Right lung (tissue), 10 donors: ENCODE results near the gene SGSH. TPM values are rescaled to one million over a fixed set of nuclear protein-coding genes. Genes with fewer than 3 reads are reported as not detected.
"Not testable (repeated sequence)": the region's sequence is repeated elsewhere in the genome, so short reads cannot be mapped to it uniquely, and the experiment has no call there.

ENCODE experiments used
- DNase-seq, 2 donors: peaks; one replicate each; pipeline ENCODE4 v3.0.0-alpha.2; 2013
- long read RNA-seq, 8 donors: transcript quantifications; one replicate each; lab custom pipeline, GENCODE V29; 2026
- polyA plus RNA-seq, 5 donors: library from polyadenylated mRNA; unstranded; fragments of 120-200 nt; gene quantifications; one replicate each; pipeline versions ENCODE4 v1.2.1 to v1.2.3, GENCODE V29; 2013; ENCODE audit warnings: inconsistent platforms in 1 of 5, low replicate concordance in 1 of 5; ENCODE audit not compliant: insufficient read length in 5 of 5, insufficient read depth in 1 of 5

The SGSH gene
- 10 to 100 TPM; 34.8 to 43.7 (median 41.2) TPM for polyA plus RNA-seq
- long read RNA-seq, donor 1, full-length matches to known transcripts = 9 of 14 reads
- long read RNA-seq, donor 1, partial matches to known transcripts = 0 of 14 reads
- long read RNA-seq, donor 1, other reads (novel, unspliced or antisense) = 5 of 14 reads
- long read RNA-seq, donor 2, transcript SGSH-201 (8 exons, 2,784 nt) = major isoform, 5 of 5 reads
- long read RNA-seq, donor 2, partial matches to known transcripts = 0 of 5 reads
- long read RNA-seq, donor 2, other reads (novel, unspliced or antisense) = 0 of 5 reads
- long read RNA-seq, donor 3, full-length matches to known transcripts = 7 of 37 reads
- long read RNA-seq, donor 3, partial matches to known transcripts = 30 of 37 reads
- long read RNA-seq, donor 3, other reads (novel, unspliced or antisense) = 0 of 37 reads
- long read RNA-seq, donor 4, full-length matches to known transcripts = 8 of 32 reads
- long read RNA-seq, donor 4, partial matches to known transcripts = 24 of 32 reads
- long read RNA-seq, donor 4, other reads (novel, unspliced or antisense) = 0 of 32 reads
- long read RNA-seq, donor 5, full-length matches to known transcripts = 11 of 17 reads
- long read RNA-seq, donor 5, partial matches to known transcripts = 0 of 17 reads
- long read RNA-seq, donor 5, other reads (novel, unspliced or antisense) = 6 of 17 reads
- long read RNA-seq, donor 6, full-length matches to known transcripts = 14 of 14 reads
- long read RNA-seq, donor 6, partial matches to known transcripts = 0 of 14 reads
- long read RNA-seq, donor 6, other reads (novel, unspliced or antisense) = 0 of 14 reads
- long read RNA-seq, donor 7, full-length matches to known transcripts = 11 of 17 reads
- long read RNA-seq, donor 7, partial matches to known transcripts = 6 of 17 reads
- long read RNA-seq, donor 7, other reads (novel, unspliced or antisense) = 0 of 17 reads
- long read RNA-seq, donor 8, partial matches to known transcripts = 0 of 3 reads
- long read RNA-seq, donor 8, other reads (novel, unspliced or antisense) = 0 of 3 reads

DNA sequence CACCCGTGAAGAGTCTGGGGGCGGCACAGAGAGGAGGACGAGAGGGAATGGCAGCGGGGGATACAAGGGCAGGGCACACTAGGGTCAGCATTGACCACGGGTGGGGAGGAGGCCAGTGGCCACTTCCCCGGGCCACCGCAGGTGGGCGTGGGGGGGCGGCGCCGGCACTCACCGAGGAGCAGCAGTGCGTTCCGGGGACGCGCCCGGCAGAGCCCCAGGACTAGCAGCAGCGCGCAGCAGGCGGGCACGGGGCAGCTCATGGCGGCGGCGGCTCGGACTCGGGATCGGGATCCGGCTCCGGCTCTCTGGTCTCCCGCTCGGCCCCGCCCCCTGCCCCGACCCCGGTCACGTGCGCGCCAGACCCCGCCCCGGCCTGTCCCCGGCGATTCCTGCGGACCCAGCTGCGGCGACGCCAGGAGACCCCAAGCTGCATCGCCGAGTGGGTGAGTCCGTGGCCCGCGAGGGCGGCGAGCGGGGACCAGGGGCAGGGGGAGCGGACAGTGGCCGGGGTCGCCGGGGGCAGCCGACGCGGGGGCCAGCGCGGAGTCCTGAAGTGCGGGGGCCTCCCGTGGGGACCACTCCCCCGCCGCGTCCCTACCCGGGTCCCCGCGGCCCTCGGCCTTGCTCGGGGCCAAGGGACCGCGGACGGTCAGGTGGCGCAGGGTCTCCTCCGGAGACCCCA lies at the start of gene SGSH, which contains the start of gene SLC26A11:
TSS of gene SGSH (minus strand) at position 280 of the 682 bp plus-strand sequence. CDS start at position 260, 20 bp downstream.
TSS of gene SLC26A11 (plus strand) at position 374 of the 682 bp plus-strand sequence. CDS start 1,134 bp downstream, outside the sequence.
- DNase-seq = peak; percentile 61 to 68

DNA sequence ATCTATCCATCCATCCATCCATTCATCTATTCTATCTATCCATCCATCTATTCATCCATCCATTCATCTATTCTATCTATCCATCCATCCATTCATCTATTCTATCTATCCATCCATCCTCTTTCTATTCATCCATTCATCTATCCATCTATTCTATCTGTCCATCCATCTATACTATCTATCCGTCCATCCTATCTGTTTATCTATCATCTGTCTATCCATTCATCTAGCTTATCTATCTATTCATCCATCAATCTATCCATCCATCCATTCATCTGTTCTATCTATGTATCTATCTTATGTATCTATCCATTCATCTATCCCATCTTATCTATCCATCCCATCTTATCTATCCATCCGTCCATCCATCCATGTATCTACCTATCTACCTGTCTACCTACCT lies 49.3 kb upstream of the SGSH start:
- DNase-seq = no peak

DNA sequence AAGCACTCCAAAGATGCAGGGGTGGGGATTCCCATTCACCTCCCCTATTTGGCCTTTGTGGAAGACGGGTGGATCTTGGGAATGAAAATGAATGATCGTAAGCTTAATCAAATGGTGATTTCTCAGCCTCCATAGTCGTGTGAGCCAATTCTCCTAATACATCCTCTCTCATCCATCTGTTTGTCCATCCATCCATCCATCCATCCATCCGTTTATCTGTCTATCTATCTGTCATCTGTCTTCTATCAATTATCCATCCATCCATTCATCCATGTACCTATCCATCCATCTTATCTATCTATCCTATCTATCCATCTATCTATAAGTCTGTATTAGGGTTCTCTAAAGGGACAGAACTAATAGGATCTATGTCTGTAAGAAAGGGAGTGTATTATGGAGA lies 48.3 kb upstream of the SGSH start:
- DNase-seq = no peak

DNA sequence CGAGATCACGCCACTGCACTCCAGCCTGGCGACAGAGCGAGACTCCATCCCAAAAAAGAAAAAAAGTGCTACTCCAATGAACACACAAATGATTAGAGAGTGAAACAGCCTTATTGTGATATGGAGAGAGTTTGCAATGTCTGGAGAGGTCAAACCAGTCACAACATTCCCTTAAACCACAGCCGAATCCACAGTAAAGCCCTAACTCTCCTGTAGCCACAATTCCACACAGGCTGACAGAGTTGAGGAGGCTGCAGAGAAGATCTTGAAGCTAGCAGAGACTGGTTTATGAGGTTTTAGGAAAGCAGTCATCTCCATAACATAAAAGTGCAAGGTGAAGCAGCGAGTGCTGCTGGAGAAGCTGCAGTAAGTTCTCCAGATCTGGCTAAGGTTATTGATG lies 47.3 kb upstream of the SGSH start:
- no peak for DNase-seq

DNA sequence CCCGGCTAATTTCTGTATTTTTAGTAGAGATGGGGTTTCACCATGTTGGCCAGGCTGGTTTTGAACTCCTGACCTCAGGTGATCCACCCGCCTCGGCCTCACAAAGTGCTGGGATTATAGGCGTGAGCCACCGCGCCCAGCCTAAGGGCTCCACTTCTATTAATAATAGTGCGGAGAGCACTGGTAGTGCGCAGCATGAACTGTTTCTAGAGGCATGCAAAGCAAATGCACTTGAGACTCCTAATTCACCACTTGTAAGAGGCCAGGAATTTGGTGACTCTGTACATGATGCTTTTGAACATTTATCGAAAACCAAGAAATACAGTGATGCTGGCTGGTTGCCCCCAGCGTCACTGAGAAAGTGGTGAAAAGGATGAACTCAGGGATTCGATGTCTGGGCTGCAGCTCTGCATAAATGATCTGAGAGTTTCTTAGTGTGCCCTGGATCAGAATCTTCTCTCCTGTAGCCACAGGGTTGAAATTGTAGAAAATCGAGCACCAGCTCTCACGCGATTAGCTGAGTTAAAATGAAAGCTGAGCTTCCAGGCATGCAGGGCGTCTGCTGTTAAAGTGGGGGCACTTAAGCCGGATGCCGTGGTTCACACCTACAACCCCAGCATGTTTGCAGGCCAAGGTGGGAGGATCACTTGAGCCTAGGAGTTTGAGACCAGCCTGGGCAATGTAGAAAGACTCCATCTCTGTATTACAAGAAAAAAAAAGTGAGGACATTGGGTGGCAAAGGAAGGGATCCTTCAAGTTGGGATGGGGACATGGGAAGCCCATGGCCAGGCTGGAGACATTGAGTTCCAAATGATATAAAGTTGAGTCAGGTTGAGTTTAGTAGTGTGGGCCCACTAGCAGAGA lies 45.3 kb upstream of the SGSH start:
- no peak for DNase-seq

DNA sequence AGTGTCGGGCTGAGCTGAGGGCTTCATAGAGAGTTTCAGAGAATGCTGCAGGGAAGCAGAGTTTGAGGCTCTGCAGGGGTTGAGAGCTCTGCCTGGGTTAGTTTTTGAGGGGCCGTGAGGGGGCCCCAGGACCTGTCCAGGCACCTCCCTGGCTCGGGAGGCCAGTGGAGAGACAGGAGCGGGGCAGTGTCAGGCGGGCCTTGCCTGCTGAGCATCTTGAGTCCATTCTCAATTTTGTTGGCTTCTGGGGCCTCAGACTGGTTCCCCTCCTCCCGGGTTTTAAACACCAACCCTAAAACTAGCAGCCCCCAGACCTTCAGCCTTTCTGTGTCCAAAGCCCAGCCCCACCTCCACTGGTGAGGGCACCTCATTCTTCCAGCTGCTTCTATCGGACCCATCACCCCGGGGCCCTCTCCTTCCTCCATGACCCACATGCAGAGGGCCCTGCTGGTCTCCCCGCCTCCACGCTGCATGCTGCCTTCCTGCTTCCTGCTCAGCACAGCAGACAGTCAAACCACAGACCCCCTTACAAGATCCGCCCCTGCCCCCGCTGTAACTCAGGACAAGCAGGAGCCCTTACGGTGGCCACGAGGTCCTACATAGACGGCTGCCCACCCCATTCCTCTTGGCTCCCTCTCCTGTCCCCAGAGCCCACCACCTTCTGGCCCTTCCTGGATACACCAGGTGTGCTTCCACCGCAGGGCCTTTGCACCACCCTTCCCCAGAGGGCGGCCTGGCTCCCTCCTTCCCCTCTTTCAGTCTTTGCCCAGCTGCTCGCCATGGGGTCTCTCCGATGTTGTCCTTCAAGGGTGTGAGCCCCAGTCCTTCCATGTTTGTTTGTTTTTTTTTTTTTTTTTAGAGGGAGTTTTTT lies 44.3 kb upstream of the SGSH start:
- DNase-seq = no peak

DNA sequence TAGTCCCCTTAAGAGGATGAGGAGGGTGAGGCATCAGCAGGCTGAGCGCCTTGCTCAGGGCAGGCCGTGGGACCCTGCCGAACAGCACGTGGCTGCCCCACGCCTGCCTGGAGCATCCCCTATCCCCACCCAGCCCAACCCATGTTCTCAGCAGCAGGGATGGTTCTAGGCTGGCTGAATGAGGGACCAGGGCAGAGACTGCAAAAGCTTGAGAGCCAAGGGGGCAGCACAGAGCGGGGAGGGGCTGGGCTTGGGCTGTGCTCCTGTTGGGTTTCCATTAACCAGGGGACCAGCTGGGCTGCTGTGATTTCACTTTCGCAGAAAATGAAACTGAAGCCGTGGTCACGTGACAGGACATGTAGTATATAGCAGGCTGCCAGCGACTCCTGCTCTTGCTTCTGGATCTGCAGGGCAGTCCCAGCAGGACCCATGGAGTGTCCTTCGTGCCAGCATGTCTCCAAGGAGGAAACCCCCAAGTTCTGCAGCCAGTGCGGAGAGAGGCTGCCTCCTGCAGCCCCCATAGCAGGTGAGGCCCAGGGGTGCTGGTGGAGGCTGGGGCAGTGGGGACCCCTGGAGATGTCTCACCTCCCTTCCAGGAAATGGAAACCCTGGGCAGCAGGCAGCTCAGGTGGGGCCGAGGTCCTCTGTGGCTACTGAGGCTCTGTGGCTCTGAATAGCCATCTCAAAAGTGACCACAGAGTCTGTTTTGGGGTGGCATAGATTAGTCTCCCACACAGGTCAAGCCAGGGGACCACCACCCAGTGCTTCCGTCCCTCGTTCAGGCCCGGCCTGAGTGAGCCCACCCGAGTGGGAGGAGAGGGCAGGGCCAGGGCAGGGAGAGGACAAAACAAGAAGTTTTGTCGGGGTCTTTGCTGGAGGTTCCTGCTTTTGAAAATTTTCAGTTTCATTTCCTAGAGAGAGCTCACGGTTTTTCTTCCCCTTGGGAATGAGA lies 43.4 kb upstream of the SGSH start:
- DNase-seq = peak; percentile 88 to 91

DNA sequence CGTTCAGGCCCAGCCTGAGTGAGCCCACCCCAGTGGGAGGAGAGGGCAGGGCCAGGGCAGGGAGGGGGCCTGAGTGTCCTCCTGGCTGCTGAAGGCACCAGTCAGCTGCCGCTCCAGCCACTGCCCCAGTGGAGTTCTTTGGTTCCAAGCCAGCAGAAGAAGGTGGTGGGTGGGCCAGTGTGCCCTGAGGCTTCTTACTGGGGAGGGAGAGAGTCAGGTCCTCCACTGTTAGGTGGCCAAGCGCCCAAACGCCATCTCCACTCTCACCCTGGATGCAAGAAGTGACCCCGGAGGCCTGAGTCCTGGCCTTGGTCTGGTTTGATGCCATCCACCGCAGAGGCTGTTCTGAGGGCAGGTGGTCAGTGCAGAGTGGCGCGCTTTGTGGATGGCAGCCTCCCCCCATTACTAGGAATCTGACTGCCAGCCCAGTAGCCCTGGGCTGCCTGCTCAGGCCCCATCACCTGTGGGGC lies 42.7 kb upstream of the SGSH start:
- no peak for DNase-seq

DNA sequence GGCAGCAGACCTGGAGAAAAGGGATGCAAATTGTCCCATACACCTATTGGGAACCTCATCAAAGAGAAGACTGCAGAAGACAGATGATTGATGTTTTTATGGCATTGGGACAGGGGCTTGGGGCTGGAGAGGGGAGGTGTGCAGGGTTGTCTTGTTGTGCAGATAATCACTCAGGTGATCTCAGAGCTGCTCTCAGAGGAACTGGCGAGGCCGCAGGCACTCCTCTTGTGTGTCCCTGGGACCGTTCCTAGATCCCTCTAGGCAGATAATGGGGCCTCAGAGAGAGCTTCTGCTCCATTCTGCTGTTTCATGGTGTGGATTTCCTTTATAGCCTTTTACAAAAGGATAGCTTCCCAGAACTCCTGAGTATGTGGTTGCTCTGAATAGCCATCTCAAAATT lies 42.2 kb upstream of the SGSH start:
- DNase-seq = no peak

DNA sequence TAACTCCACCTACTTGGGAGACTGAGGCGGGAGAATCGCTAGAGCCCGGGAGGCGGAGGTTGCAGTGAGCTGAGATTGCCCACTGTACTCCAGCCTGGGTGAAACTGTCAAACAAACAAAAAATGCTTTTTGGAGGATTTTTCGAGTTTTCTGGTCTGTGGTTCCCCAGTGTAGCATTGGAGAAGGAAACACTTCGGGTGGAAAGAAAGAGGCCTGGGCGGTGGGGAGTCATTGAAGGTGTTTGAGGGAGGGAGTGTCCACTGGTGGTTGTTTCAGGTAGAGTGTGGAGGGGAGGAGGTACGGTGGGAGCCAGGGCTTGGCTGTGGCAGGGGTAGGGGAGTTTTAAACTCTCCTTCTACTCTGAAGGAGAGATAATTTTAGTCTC lies 41.8 kb upstream of the SGSH start:
- no peak for DNase-seq

DNA sequence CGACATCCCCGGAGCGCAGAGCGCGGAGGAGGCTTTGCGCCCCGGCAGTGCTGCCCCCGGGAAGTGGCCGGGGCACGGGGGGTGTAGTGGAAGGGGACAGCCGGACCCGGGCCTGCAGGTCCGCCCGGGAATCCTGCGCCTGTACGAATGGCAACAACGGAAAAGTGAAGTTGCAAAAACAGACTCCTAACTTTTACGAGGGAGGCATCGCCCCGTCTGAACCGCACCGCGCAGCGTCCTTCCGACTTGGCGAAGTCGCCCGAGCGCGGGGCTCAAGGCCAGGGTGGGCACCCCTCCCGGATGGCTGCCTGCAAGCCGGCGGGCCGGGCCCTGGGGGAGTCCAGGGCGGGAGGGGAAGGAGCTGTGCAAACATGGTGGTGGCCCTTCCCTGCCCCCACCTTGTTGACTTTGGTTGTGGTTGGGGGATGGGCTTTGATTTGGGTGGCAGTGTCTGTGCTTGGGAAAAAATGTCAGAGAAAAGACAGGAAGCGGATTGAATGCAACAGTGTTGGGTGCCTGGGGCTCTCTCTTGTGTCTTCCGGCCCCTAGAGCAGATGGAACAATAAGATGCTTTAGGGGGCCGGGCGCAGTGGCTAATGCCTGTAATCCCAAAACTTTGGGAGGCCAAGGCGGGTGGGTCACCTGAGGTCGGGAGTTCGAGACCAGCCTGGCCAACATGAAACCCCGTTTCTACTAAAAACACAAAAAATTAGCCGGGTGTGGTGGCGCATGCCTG lies 41.2 kb upstream of the SGSH start:
- DNase-seq = peak; percentile 52 to 56

DNA sequence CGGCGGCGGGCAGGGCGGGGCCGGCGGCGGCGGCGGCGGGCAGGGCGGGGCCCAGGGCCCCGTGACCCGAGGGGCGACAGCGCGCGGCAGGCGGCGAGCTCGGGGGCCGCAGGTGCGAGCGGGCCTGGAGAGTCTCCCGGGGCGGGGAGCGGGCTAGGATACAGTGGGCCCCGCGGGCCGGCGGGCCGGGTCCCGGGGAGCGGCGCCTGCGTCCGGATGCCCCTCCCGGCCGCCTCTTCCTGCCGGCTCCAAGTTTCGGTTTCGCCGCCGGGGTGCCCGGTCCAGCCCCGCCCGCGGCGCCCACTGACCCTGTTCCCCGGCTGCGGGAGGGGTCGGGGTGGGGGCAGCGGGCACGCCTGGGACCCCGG lies 40.6 kb upstream of the SGSH start, which contains the start of gene RNF213:
TSS of gene RNF213 (plus strand) at position 62 of the 368 bp plus-strand sequence. CDS start 2,830 bp downstream, outside the sequence.
- DNase-seq = peak in 1 of 2 donors; percentile 13

DNA sequence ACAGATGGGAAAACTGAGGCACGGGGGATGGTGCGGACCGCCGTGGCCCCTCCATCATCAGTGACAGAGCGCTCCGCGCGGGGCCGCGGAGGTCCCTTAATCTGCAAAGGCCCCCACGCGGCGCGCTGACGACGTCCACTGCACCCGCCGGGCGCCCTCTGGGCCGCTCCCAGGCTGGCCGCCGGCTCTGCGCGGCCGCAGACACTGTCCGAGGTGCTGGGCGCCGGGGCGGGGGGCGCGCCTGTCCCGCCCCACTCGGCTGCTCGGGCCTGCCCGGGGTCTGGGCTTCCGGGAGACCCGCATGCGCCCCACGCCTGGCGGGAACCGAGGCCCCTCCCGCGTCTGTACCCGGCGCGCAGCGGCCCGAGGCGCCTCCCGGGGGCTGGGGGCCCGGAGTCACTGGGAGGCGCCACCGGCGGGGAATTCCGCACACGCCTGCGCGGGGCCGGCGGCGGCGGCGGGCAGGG lies 40.0 kb upstream of the SGSH start:
- peak; percentile 65 to 70 for DNase-seq

DNA sequence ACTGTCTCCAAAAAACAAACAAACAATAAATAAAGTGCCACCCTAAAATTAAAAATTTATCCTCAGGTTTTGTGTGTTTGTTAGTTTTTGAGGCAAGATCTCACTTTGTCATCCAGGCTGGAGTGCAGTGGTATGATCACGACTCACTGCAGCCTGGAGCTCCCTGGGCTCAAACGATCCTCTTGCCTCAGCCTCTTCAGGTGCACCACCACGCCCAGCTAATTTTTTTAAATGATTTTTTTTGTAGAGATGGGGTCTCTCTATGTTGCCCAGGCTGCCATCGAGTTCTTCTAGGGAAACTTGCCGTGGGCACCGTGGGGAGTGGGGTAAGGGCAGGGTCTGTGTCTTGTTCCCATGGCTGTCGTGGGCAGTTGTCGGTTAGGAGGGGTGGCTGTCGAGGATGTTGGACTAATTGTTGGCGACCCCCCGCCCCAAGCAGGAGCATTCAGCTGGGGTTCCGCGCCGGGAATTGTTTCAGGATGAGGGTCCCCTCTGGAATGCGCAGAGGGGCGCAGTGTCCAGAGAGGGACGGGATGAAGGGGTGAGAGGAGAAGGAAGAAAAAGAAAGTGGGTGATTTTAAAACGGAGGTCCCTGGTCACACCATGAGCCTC lies 39.4 kb upstream of the SGSH start:
- no peak for DNase-seq

DNA sequence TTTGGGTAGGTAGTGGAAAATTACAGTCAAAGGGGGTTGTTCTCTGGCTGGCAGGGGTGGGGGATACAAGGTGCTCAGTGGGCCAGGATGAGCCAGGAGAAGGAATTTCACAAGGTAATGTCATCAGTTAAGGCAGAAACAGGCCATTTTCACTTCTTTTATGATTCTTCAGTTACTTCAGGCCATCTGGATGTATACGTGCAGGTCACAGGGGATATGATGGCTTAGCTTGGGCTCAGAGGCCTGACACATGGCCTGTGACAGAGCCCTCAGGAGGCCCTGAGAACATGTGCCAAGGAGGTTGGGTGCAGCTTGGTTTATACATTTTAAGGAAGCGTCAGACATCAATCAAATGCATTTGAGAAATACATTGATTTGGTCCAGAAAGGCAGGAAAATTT lies 38.2 kb upstream of the SGSH start:
- not testable (repeated sequence) for DNase-seq

DNA sequence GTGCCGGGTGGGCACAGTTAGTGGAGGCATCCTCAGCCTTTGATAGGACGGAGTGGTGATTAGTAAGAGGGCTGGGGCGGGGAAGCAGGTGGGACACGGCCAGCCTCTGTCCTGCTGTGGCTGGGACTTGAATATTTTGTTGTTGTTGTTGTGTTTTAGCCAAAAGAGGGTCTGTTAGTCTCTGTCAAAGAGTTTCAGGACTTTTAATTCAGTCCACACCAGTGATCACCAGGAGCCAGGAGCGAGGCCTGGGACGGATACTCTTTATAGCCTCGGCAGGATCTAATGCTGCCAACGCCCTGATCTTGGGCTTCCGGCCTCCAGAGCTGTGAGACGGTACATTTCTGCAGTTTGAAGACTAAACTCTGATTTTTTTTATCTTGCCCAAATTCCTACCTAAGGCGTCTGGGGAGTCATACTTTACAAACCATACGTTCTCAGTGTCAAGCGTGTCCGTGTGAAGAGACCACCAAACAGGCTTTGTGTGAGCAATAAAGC lies 37.6 kb upstream of the SGSH start:
- no peak for DNase-seq

DNA sequence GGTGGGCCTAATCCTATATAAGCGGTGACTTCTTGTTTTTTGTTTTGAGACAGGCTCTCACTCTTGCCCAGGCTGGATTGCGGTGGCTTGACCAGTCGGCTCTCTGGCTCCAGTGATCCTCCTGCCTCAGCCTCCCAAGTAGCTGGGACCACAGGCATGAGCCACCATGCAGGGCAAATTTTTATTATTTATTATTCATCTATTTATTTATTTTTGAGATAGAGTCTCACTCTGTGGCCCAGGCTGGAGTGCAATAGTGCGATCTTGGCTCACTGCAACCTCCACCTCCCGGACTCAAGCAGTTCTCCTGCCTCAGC lies 35.9 kb upstream of the SGSH start:
- DNase-seq = no peak
